Suprapubic skin (tissue), 4 donors: ENCODE measurements around the gene TIMP2. TPM values are rescaled to one million over a fixed set of nuclear protein-coding genes. Genes with fewer than 3 reads are reported as not detected.

Experiments
- DNase-seq, 2 donors: peaks; one replicate each; pipeline ENCODE4 v3.0.0-alpha.2; 2019; ENCODE audit warnings: low spot score in 2 of 2
- H3K27ac ChIP-seq: fragments of 200-600 bp; sonication (generic); one replicate; pipeline ENCODE4 v1.5.1; 2019
- H3K27me3 ChIP-seq: fragments of 200-600 bp; sonication (generic); one replicate; pipeline ENCODE4 v1.5.1; 2019
- H3K36me3 ChIP-seq: fragments of 200-600 bp; sonication (generic); one replicate; pipeline ENCODE4 v1.5.1; 2019
- H3K4me1 ChIP-seq: fragments of 200-600 bp; sonication (generic); one replicate; pipeline ENCODE4 v1.5.1; 2019
- H3K4me3 ChIP-seq: fragments of 200-600 bp; sonication (generic); one replicate; pipeline ENCODE4 v1.5.1; 2019; ENCODE audit warnings: mild to moderate bottlenecking
- H3K9me3 ChIP-seq: fragments of 200-600 bp; sonication (generic); one replicate; pipeline ENCODE4 v1.5.1; 2019
- CTCF ChIP-seq, 2 donors: fragments of 200-600 bp in 1 of 2; fragments of 450-650 bp in 1 of 2; sonication (generic) in 1 of 2; IDR thresholded peaks; one replicate each; pipeline ENCODE4 v1.5.1; 2016 to 2019; ENCODE audit warnings: antibody characterized with exemption in 2 of 2, mild to moderate bottlenecking in 1 of 2, moderate library complexity in 1 of 2
- EP300 ChIP-seq: sonication (generic); formaldehyde crosslinking; IDR thresholded peaks from one replicate; pipeline ENCODE4 v1.6.1; 2017; ENCODE audit warnings: antibody characterized with exemption
- POLR2A ChIP-seq, 2 donors: fragments of 450-650 bp; IDR thresholded peaks; one replicate each; pipeline ENCODE4 v1.6.1; 2017; ENCODE audit warnings: antibody characterized with exemption in 2 of 2, mild to moderate bottlenecking in 2 of 2, moderate library complexity in 2 of 2
- POLR2AphosphoS5 ChIP-seq, 3 donors: sonication (generic); formaldehyde crosslinking; IDR thresholded peaks; one replicate each; pipeline ENCODE4 v1.6.1; 2017; ENCODE audit warnings: antibody characterized with exemption in 3 of 3
- WGBS: methylation state at CpG from one replicate; pipeline ENCODE4 v1.1.5; 2018; 5-methylcytosine and 5-hydroxymethylcytosine counted together
- total RNA-seq, 4 donors: library from RNA; depleted of rRNA; stranded (reverse); fragments of >200 nt; gene quantifications; one replicate each; pipeline ENCODE4 v1.1.0, GENCODE V29; 2016

The TIMP2 gene
- total RNA-seq, 4 donors from 2014 or later: 48.4 to 114 (median 76.0) TPM

GRCh38 chr17:78888941-78889518 is 36.2 kb downstream of the TIMP2 start:
- Histone ChIP-seq H3K4me1 (peaks cover 68% of the 10 kb centered on the region), H3K27me3 (no peaks in the 10 kb centered on the region), H3K36me3 (peaks cover 6% of the 10 kb centered on the region), H3K9me3 (no peaks in the 10 kb centered on the region), H3K27ac (no peak overlapping the region), H3K4me3 (no peak overlapping the region)
- no peak for TF ChIP-seq POLR2AphosphoS5 (IDR thresholded peaks at IDR 0.05)
- no peak for TF ChIP-seq POLR2A (IDR thresholded peaks at IDR 0.05)
- no peak for TF ChIP-seq CTCF (IDR thresholded peaks at IDR 0.05)
- TF ChIP-seq EP300: no peak
- 69% methylated on average over 10 of the region's 10 CpGs for WGBS
- no peak for DNase-seq

DNA sequence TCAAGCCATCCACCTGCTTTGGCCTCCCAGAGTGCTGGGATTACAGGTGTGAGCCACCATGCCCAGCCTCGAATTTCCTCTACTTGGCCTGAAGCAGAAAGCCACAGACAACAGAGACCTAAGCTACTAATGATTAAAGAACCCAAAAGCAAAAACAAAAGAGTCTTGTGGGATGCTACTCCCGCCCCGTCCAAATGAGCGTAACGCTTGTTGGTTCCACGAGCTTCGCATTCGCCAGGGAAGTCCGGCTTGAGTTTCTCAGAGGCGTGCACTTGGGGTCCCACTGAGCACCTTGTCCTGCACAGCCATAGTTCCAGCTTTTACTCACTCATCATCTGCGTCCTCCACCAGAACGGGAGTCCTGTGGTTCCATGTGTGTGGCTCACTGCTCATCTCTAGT is 38.2 kb downstream of the TIMP2 start:
- 90% methylated on average over 12 of the region's 12 CpGs for WGBS
- Histone ChIP-seq H3K36me3 (no peaks in the 10 kb centered on the region), H3K4me1 (peaks cover 69% of the 10 kb centered on the region), H3K27ac (no peak overlapping the region), H3K27me3 (no peaks in the 10 kb centered on the region), H3K4me3 (no peak overlapping the region), H3K9me3 (no peaks in the 10 kb centered on the region)
- DNase-seq: no peak
- no peak for TF ChIP-seq POLR2AphosphoS5 (IDR thresholded peaks at IDR 0.05)

DNA sequence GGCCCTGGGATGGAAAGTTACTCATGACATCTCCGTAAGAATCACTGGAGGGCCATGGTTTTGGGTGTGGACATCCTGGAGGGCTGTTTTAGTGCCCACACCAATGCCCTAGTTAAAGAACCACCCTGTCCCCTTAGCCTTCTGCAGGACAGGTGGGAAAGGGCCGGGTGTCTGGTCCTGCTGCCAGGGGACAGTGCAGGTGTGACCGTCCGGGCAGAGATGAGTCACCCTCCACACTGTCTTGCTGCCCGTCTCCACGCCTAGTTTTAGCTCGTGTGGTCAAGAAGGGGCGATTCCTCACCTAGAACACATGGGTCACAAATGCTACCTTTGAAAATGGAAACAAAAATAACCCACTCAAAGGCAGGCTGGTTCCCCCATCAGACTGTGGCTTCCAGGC is 39.2 kb downstream of the TIMP2 start:
- no peaks in the 10 kb centered on the region for H3K36me3 ChIP-seq
- no peak for TF ChIP-seq POLR2AphosphoS5 (IDR thresholded peaks at IDR 0.05)
- no peak for TF ChIP-seq CTCF (IDR thresholded peaks at IDR 0.05)
- TF ChIP-seq POLR2A (IDR thresholded peaks at IDR 0.05): no peak
- no peak for TF ChIP-seq EP300
- no peaks in the 10 kb centered on the region for H3K27me3 ChIP-seq
- peak overlapping the region; percentile 95 for H3K27ac ChIP-seq
- no peak overlapping the region for H3K4me3 ChIP-seq
- WGBS: 80% methylated on average over 6 of the region's 8 CpGs
- DNase-seq: no peak
- H3K9me3 ChIP-seq: no peaks in the 10 kb centered on the region
- H3K4me1 ChIP-seq: peaks cover 68% of the 10 kb centered on the region

GRCh38 chr17:78884876-78885667 is 40.1 kb downstream of the TIMP2 start:
- no peak overlapping the region for H3K4me3 ChIP-seq
- 88% methylated on average over 23 of the region's 24 CpGs for whole genome bisulfite sequencing
- H3K36me3 ChIP-seq: no peaks in the 10 kb centered on the region
- TF ChIP-seq CTCF (IDR thresholded peaks at IDR 0.05) (no peak), EP300 (no peak), POLR2A (IDR thresholded peaks at IDR 0.05) (no peak), POLR2AphosphoS5 (IDR thresholded peaks at IDR 0.05) (no peak)
- no peaks in the 10 kb centered on the region for H3K27me3 ChIP-seq
- H3K27ac ChIP-seq: peak overlapping the region; percentile 95
- peaks cover 70% of the 10 kb centered on the region for H3K4me1 ChIP-seq
- no peaks in the 10 kb centered on the region for H3K9me3 ChIP-seq
- DNase-seq: no peak

DNA sequence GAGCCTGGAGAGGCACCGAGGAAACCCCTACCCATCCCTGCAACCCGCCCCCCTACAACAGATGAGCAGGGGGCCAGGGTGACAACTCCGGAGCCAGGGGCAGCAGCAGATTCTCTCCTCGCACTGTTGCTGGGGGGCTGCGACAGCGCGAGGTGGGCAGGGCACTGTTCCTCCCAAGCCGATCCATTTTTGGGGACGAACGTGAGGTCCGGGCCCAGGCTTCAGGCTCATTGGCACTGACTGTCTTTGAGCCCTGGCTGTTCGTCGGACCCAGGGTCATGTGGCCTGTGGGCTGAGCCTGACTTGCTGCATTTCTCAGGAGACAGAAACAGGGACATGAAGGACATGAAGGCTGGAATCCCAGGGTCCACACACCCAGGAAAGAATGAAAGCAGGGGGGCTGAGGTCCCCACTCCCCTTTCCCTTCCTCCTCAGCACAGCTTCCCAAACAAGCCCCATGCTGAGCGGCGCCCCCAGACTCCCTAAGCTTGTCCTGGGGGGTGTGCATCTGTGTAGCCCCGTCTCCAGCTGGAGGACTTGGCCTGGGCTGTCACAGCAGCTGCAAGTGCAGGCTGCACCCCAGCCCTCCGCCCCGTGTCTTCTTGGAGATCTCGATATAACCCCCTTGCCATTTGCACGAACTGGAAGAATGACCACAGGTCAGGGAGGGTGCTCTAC is 40.9 kb downstream of the TIMP2 start:
- Histone ChIP-seq H3K36me3 (no peaks in the 10 kb centered on the region), H3K9me3 (no peaks in the 10 kb centered on the region), H3K4me1 (peaks cover 68% of the 10 kb centered on the region), H3K27ac (peak overlapping the region; percentile 95), H3K27me3 (no peaks in the 10 kb centered on the region), H3K4me3 (peak overlapping the region; percentile 39)
- TF ChIP-seq EP300: no peak
- TF ChIP-seq CTCF (IDR thresholded peaks at IDR 0.05): no peak
- no peak for TF ChIP-seq POLR2A (IDR thresholded peaks at IDR 0.05)
- no peak for TF ChIP-seq POLR2AphosphoS5 (IDR thresholded peaks at IDR 0.05)
- 67% methylated on average over 9 of the region's 20 CpGs for WGBS
- DNase-seq: no peak
